ENCODE measurements around the gene TCOF1.

TCOF1 gene

GRCh38 chr5:150440948-150441812 lies 83.7 kb downstream of the TCOF1 start:
- Histone ChIP-seq H3K4me3 (no peak overlapping the region), H3K27ac (no peak overlapping the region)
- DNase-seq (ENCODE audit: low spot score), result no peak

GRCh38 chr5:150441813-150442698 lies 84.6 kb downstream of the TCOF1 start:
- Histone ChIP-seq H3K27ac (no peak overlapping the region), H3K4me3 (no peak overlapping the region)
- DNase-seq (ENCODE audit: low spot score), result no peak
- TF ChIP-seq CTCF (IDR thresholded peaks at IDR 0.05), result no peak

More at GRCh38 chr5:150440948-150441812, 83.7 kb downstream of the TCOF1 start:
- TF ChIP-seq CTCF (IDR thresholded peaks at IDR 0.05), result no peak

GRCh38 chr5:150442699-150443080 lies 85.2 kb downstream of the TCOF1 start:
- no peak for TF ChIP-seq CTCF (IDR thresholded peaks at IDR 0.05)
- DNase-seq (ENCODE audit: low spot score), result no peak
- no peak overlapping the region for H3K27ac ChIP-seq
- no peak overlapping the region for H3K4me3 ChIP-seq

GRCh38 chr5:150443242-150444075 lies 86.0 kb downstream of the TCOF1 start:
- Histone ChIP-seq H3K4me3 (no peak overlapping the region), H3K27ac (no peak overlapping the region)
- no peak for TF ChIP-seq CTCF (IDR thresholded peaks at IDR 0.05)
- DNase-seq (ENCODE audit: low spot score), result no peak

- no peak for DNase-seq (ENCODE audit: low spot score)
- TF ChIP-seq CTCF (IDR thresholded peaks at IDR 0.05), result no peak
- H3K4me3 ChIP-seq, result no peak overlapping the region
- no peak overlapping the region for H3K27ac ChIP-seq
Observed at GRCh38 chr5:150444770-150445169, 87.3 kb downstream of the TCOF1 start.

- no peak for TF ChIP-seq CTCF (IDR thresholded peaks at IDR 0.05)
- DNase-seq (ENCODE audit: low spot score), result no peak
- Histone ChIP-seq H3K27ac (no peak overlapping the region), H3K4me3 (no peak overlapping the region)
Observed at GRCh38 chr5:150446088-150446487, 88.6 kb downstream of the TCOF1 start.
